ENCODE measurements around the gene KRTAP9-7.

DNA sequence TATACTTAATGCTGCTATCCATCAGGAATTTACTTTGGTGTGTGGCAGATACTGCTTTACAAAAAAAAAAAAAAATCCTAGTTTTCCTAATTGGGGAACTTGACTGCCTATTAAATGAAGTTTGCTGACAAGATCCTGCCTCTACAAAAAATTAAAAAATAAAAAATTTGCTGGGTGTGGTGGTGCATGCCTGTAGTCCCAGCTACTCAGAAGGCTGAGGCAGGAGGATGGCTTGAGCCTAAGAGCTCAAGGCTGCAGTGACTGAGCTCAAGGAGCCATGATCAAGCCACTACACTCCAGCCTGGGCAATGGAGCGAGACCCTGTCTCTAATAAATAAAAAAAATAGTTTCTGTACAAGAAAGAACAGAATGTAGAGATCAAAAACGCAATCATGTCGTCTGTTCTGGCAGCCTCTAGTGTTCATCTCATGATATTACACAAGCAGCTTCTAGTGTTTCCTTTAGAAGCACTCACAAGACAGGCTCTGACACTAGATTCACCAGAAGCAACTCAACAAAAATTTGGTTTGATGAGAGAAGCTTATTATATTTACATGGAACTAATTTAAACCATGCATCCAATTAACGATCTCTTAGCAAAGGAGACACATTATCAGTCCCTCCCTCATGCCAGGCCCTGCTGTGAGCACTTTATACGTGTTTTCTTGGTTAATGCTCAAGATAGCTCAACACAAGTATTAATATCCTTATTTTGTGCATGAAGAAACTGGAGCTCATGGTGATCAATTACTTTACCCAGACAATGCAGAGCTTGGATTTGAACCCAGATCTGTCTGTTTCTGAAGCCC is 46.8 kb downstream of the KRTAP9-7 start:
- TF ChIP-seq FOXK2 (IDR thresholded peaks at IDR 0.05), result no peak
- TF ChIP-seq ELF4 (IDR thresholded peaks at IDR 0.05), result no peak
- no peak for TF ChIP-seq SUZ12 (IDR thresholded peaks at IDR 0.05)
- TF ChIP-seq BHLHE40 (IDR thresholded peaks at IDR 0.05; ENCODE audit: borderline replicate concordance), result no peak
- no peak for TF ChIP-seq FOXM1 (IDR thresholded peaks at IDR 0.05; ENCODE audit: borderline replicate concordance)
- no peak for TF ChIP-seq SP1 (IDR thresholded peaks at IDR 0.05)
- no peak for TF ChIP-seq ZNF384 (IDR thresholded peaks at IDR 0.05)
- TF ChIP-seq FOXA1 (IDR thresholded peaks at IDR 0.05), result no peak
- no peak for TF ChIP-seq L3MBTL2 (conservative IDR thresholded peaks at IDR 0.05)
- no peak for TF ChIP-seq LEF1 (IDR thresholded peaks at IDR 0.05; ENCODE audit: borderline replicate concordance)
- no peak for TF ChIP-seq NFRKB (IDR thresholded peaks at IDR 0.05)
- no peak for TF ChIP-seq HDGF (IDR thresholded peaks at IDR 0.05; ENCODE audit: borderline replicate concordance)
